Liver (tissue), 9 donors: ENCODE measurements around the gene TMEM45A. TPM values are rescaled to one million over a fixed set of nuclear protein-coding genes. Genes with fewer than 3 reads are reported as not detected.

Experiments
- DNase-seq: peaks from one replicate; pipeline ENCODE4 v3.0.0-alpha.2; 2017; ENCODE audit warnings: low spot score
- H3K27ac ChIP-seq, 2 donors: one replicate each; pipeline ENCODE4 v1.7.0; 2013; ENCODE audit warnings: inconsistent platforms in 2 of 2, low read length in 2 of 2, control low read depth in 1 of 2, low read depth in 1 of 2, mild to moderate bottlenecking in 1 of 2
- H3K27me3 ChIP-seq, 4 donors: one replicate each; pipeline versions ENCODE4 v1.6.1 to v1.7.0; 2013; ENCODE audit warnings: low read length in 3 of 4, inconsistent platforms in 1 of 4, mild to moderate bottlenecking in 1 of 4, moderate library complexity in 1 of 4; ENCODE audit not compliant: control insufficient read depth in 4 of 4, insufficient read depth in 4 of 4
- H3K36me3 ChIP-seq, 4 donors: one replicate each; pipeline versions ENCODE4 v1.6.1 to v1.7.0; 2013; ENCODE audit warnings: low read length in 3 of 4, mild to moderate bottlenecking in 3 of 4, low read depth in 1 of 4, moderate library complexity in 1 of 4; ENCODE audit not compliant: control insufficient read depth in 4 of 4, insufficient read depth in 3 of 4
- H3K4me1 ChIP-seq, 4 donors: one replicate each; pipeline versions ENCODE4 v1.6.1 to v1.7.0; 2013; ENCODE audit warnings: low read length in 3 of 4, mild to moderate bottlenecking in 3 of 4, moderate library complexity in 1 of 4; ENCODE audit not compliant: control insufficient read depth in 4 of 4, insufficient read depth in 4 of 4
- H3K4me3 ChIP-seq, 3 donors: one replicate each; pipeline versions ENCODE4 v1.6.1 to v1.7.0; 2013; ENCODE audit warnings: low read length in 3 of 3, control low read depth in 1 of 3, low read depth in 1 of 3, mild to moderate bottlenecking in 1 of 3
- H3K9ac ChIP-seq, 2 donors: one replicate each; pipeline ENCODE4 v1.7.0; 2013; ENCODE audit warnings: low read length in 2 of 2, mild to moderate bottlenecking in 2 of 2, moderate library complexity in 2 of 2, control low read depth in 1 of 2, low read depth in 1 of 2
- H3K9me3 ChIP-seq, 4 donors: one replicate each; pipeline versions ENCODE4 v1.6.1 to v1.7.0; 2013; ENCODE audit warnings: low read length in 3 of 4; ENCODE audit not compliant: control insufficient read depth in 4 of 4
- ATF3 ChIP-seq: IDR thresholded peaks from 2 replicates; pipeline ENCODE4 v1.6.1; 2016; ENCODE audit warnings: antibody characterized with exemption
- CTCF ChIP-seq: fragments of 150-350 bp; IDR thresholded peaks from 2 replicates; pipeline ENCODE4 v1.5.1; 2017; ENCODE audit warnings: improper control_type of control experiment, low read depth, low read length; ENCODE audit not compliant: missing input control
- EGR1 ChIP-seq, 2 donors: IDR thresholded peaks; 2 replicates each; pipeline ENCODE4 v1.6.1; 2016 to 2018; ENCODE audit warnings: antibody characterized with exemption in 2 of 2, low read depth in 2 of 2
- FOXA1 ChIP-seq: IDR thresholded peaks from 2 replicates; pipeline ENCODE4 v1.6.1; 2016; ENCODE audit warnings: antibody characterized with exemption
- FOXA2 ChIP-seq: IDR thresholded peaks from 2 replicates; pipeline ENCODE4 v1.6.1; 2016; ENCODE audit warnings: antibody characterized with exemption
- GABPA ChIP-seq, 2 donors: IDR thresholded peaks in 1 of 2; conservative IDR thresholded peaks in 1 of 2; 2 replicates each; pipeline ENCODE4 v1.6.1; 2016; ENCODE audit warnings: antibody characterized with exemption in 2 of 2, mild to moderate bottlenecking in 1 of 2, moderate library complexity in 1 of 2
- HNF4A ChIP-seq, 2 donors: conservative IDR thresholded peaks; 2 replicates each; pipeline ENCODE4 v1.6.1; 2016; ENCODE audit warnings: antibody characterized with exemption in 2 of 2, mild to moderate bottlenecking in 2 of 2
- HNF4G ChIP-seq: IDR thresholded peaks from 2 replicates; pipeline ENCODE4 v1.6.1; 2016; ENCODE audit warnings: antibody characterized with exemption
- JUND ChIP-seq, 2 donors: IDR thresholded peaks; 2 replicates each; pipeline ENCODE4 v1.6.1; 2016; ENCODE audit warnings: antibody characterized with exemption in 2 of 2
- MAX ChIP-seq: IDR thresholded peaks from 2 replicates; pipeline ENCODE4 v1.6.1; 2016; ENCODE audit warnings: antibody characterized with exemption
- NR2F2 ChIP-seq: IDR thresholded peaks from 2 replicates; pipeline ENCODE4 v1.6.1; 2016; ENCODE audit warnings: antibody characterized with exemption
- RAD21 ChIP-seq, 2 donors: IDR thresholded peaks; 2 replicates each; pipeline ENCODE4 v1.6.1; 2016; ENCODE audit warnings: antibody characterized with exemption in 2 of 2, mild to moderate bottlenecking in 2 of 2
- REST ChIP-seq: IDR thresholded peaks from 2 replicates; pipeline ENCODE4 v1.6.1; 2016; ENCODE audit warnings: antibody characterized with exemption, mild to moderate bottlenecking
- RXRA ChIP-seq, 2 donors: IDR thresholded peaks; 2 replicates each; pipeline ENCODE4 v1.6.1; 2017 to 2018; ENCODE audit warnings: antibody characterized with exemption in 2 of 2, mild to moderate bottlenecking in 1 of 2
- SP1 ChIP-seq: IDR thresholded peaks from 2 replicates; pipeline ENCODE4 v1.6.1; 2018; ENCODE audit warnings: antibody characterized with exemption, mild to moderate bottlenecking
- TAF1 ChIP-seq: conservative IDR thresholded peaks from 2 replicates; pipeline ENCODE4 v1.6.1; 2016; ENCODE audit warnings: antibody characterized with exemption, mild to moderate bottlenecking
- YY1 ChIP-seq: IDR thresholded peaks from 2 replicates; pipeline ENCODE4 v1.6.1; 2016; ENCODE audit warnings: antibody characterized with exemption, mild to moderate bottlenecking
- ZBTB33 ChIP-seq: IDR thresholded peaks from 2 replicates; pipeline ENCODE4 v1.6.1; 2016; ENCODE audit warnings: antibody characterized with exemption
- polyA plus RNA-seq, 2 donors: library from polyadenylated mRNA; stranded (reverse) in 1 of 2; unstranded in 1 of 2; fragments of 200-250 nt in 1 of 2; fragments of >200 nt in 1 of 2; fragmentation: Nextera tagmentation in 1 of 2; extraction: Ambion mirVana in 1 of 2; gene quantifications; one replicate each; pipeline versions ENCODE4 v1.2.1 to v1.2.3, GENCODE V29; 2013 to 2015
- total RNA-seq, 2 donors: library from RNA; depleted of rRNA; stranded (reverse); fragments of >200 nt; gene quantifications; one replicate each; pipeline ENCODE4 v1.2.3, GENCODE V29; 2014
- donor health status: healthy.
- donor health status: healthy.
- donor health status: healthy.
- donor health status: healthy.
- donor health status: healthy.

TMEM45A gene
- total and polyA plus RNA-seq, 4 donors, result 7.1 to 65.8 (median 45.1) TPM

- TF ChIP-seq REST, result no peak
These were observed 85.1 kb downstream of the TMEM45A start (continued) for GRCh38 chr3:100577382-100578008.

GRCh38 chr3:100578646-100579045, 86.2 kb downstream of the TMEM45A start:
- Histone ChIP-seq H3K9me3 (no peaks in the 10 kb centered on the region), H3K27me3 (no peaks in the 10 kb centered on the region), H3K9ac (no peak overlapping the region), H3K4me3 (no peak overlapping the region), H3K27ac (no peak overlapping the region), H3K36me3 (peaks cover 0 to 3% (median 0%) of the 10 kb centered on the region in 4 donors), H3K4me1 (peaks cover 2 to 12% (median 5%) of the 10 kb centered on the region in 4 donors)
- DNase-seq, result no peak
- no peak for TF ChIP-seq GABPA (IDR thresholded peaks at IDR 0.05 in 1 of 2, conservative IDR thresholded peaks at IDR 0.05 in 1 of 2)
- no peak for TF ChIP-seq FOXA2
- TF ChIP-seq MAX, result no peak
- TF ChIP-seq NR2F2, result no peak
- TF ChIP-seq CTCF, result no peak
- TF ChIP-seq ZBTB33, result no peak
- TF ChIP-seq JUND (IDR thresholded peaks at IDR 0.05), result no peak
- no peak for TF ChIP-seq TAF1
- no peak for TF ChIP-seq EGR1 (IDR thresholded peaks at IDR 0.05; ENCODE audit: low read depth in 2 of 2)
- TF ChIP-seq HNF4A (conservative IDR thresholded peaks at IDR 0.05), result no peak
- no peak for TF ChIP-seq FOXA1
- TF ChIP-seq RAD21 (IDR thresholded peaks at IDR 0.05), result no peak
- TF ChIP-seq YY1, result no peak
- no peak for TF ChIP-seq ATF3
- TF ChIP-seq SP1, result no peak
- no peak for TF ChIP-seq REST
- no peak for TF ChIP-seq HNF4G
- TF ChIP-seq RXRA (IDR thresholded peaks at IDR 0.05), result no peak
